Stimulated activated CD8-positive, alpha-beta memory T cell treated with anti-CD3 and anti-CD28 coated beads, Interleukin-7, amount 100 ng/mL, for 48 hours (primary cell): ENCODE results near the gene ACVR1B.
A peak's percentile ranks its signal among the peaks of the same experiment; 100 is the strongest.

Experiments used
- DNase-seq, 2 donors: peaks; one replicate each; pipeline ENCODE4 v3.0.0-alpha.2; 2020; ENCODE audit warnings: low read depth in 1 of 2; ENCODE audit errors: extremely low read depth in 1 of 2

ACVR1B gene

GRCh38 chr12:52020539-52021336, 69.2 kb downstream of the ACVR1B start:
- DNase-seq = peak in 1 of 2 donors; percentile 54

GRCh38 chr12:52022841-52023181, 71.3 kb downstream of the ACVR1B start:
- no peak for DNase-seq

GRCh38 chr12:52023182-52023975, 71.9 kb downstream of the ACVR1B start:
- peak; percentile 84 to 91 for DNase-seq

GRCh38 chr12:52023976-52024688, 72.6 kb downstream of the ACVR1B start:
- peak in 1 of 2 donors; percentile 59 for DNase-seq

- peak in 1 of 2 donors; percentile 68 for DNase-seq
Observed at GRCh38 chr12:52024845-52025230, 73.3 kb downstream of the ACVR1B start.

DNA sequence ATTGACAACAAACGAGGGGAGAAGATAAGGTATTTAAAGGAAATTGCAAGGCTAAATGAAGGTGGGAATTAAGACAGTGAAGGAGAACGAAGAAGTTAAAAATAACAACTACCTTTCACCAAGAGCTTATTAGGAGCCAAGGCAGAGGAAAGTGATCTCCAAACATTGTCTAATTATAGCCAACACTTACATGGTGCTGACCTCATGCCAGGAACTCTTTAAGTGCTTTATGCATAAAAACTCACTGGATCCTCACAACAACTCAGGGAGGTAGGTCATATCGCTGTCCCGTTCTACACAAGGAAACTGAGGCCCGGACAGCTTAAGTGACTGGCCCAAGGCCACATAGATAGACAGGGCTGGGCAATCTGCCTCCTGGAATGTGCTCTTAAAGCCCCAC, 74.8 kb downstream of the ACVR1B start:
- no peak for DNase-seq

DNA sequence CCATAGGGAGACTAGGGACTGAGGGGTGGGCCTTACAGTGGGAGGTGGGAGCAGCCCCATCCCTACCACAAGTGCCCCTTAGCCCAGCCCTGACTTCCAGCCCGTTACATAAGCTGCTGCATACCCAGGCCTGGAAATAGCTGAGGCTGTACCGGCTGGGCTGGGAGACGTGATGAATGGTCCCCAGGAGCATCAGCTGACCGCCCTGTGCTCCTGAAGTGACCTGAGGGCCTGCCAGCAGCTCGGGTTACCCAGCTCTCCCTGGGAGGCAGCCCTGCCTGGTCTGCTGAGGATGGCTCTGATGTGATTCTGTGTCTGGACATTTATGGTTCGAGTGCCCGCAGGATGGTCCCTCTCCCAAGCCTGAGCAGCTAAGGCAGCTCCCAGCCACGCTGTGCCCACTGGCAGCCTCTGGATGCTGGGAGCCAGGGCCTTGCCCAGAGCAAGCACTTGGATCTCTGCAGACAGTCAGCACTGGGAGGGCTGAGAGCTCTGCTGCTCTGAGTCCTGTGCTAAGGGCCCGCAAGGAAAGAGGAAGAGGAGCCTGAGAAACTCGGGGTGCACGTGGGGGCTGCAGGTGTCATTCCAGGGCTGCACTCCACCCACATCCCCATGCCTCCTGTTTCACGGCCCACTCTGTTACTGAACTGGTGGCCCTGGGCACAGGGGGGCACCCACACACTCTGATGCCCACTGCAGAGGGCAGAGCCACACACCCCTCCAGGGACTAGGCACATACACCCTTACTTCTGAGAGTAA, 75.8 kb downstream of the ACVR1B start:
- no peak for DNase-seq

- no peak for DNase-seq
Observed at GRCh38 chr12:52029685-52030084, 78.2 kb downstream of the ACVR1B start.

DNA sequence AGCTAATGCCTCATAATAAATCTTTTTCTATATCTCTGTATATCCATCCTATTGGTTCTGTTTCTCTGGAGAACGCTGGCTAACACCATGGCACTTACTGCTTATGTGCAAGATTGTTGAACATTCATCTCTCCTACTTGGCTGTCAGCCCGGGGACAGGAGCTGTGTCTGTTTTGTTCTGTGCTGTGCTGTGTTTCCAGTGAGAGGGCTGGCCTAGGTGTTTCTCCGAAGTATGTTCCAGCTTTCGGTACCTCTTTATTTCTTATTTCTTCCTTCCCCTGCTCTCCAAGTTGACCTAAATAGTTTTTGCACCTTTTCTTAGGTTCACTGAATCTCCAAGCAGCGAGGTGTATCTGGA, 80.9 kb downstream of the ACVR1B start:
- DNase-seq = no peak

DNA sequence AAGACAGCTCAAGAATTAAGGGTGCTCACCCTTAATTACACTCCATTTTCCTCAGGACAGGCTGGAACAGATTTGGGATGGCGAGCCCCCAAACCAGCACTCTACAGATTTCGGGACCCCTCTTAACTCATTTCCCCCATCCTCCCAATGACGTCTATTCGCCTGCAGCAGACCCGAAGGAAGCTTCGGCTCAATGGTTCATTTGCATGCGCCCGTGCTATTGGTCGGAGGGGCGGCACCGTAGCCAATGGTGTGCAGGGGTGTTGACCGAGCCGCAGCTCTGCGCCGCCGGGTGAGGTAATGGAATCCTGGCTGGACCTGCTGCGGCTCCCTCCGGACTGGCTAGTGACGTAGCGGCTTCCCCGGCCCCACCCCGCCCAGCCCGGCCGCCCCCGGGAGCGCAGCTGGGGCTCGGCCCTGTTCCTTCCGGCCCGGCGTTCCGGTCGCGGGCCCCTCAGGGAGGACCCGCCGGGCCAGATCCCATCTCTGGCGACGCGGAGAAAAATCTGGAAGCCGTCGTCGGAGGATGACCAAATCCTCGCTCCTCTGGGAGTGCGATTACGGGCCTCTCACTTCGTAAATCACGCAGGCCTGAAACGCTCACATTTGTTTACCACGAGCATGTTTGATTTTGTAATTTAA, 81.4 kb downstream of the ACVR1B start:
- DNase-seq = peak; percentile 88 to 94

DNA sequence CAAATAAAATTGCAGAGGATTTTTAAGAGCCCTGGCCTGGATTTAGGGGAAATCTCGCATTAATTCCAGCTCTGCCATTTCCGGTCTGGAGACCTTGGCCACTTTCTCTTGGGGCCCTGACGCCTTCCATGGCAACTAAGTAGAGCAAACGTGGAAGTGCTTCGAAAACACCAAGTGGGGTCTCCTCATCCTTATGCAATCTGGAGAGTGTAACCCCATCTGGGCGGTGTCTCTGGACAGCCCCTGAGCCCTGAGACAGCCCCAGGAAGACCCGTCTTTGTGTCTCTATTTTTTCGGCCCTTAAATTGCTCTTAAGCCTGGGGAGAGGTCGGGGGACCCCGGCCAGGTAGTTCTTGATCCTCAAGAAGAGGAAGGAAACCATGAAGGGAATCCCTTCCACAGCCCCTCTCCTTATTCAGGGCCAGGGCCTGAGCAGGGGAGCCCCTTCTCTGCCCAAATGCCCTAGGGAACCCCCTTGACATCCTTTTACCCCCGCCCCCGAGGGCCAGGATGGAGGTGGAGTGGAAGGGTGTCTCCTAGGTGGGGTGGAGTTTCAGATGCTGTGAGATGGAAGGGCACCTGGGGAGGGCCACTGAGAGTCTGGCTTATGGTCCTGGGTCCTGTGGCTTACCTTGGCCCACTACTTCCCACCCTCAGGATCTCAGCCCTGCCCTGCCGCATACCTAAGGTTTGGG, 82.1 kb downstream of the ACVR1B start:
- no peak for DNase-seq

GRCh38 chr12:52035190-52035589, 83.7 kb downstream of the ACVR1B start:
- no peak for DNase-seq

DNA sequence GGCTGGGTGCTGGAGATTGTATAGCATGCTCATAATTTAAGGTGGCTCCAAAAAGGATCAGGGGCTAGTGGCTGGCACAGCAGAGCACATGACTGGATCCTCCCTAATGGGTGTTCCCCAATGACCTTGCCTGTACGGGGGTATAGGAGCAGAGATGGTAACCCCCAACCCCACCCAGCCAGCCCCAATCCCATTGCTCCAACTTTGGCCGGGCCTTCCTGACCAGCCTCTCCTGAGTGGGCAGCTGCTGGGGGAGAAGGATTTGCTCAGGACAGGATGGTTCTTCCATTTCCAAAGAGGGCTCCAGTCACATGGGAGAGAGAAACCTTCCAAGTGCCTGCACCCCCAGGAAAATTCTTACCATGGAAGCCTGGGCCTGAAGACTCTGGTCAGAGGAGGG, 84.4 kb downstream of the ACVR1B start:
- DNase-seq = no peak

DNA sequence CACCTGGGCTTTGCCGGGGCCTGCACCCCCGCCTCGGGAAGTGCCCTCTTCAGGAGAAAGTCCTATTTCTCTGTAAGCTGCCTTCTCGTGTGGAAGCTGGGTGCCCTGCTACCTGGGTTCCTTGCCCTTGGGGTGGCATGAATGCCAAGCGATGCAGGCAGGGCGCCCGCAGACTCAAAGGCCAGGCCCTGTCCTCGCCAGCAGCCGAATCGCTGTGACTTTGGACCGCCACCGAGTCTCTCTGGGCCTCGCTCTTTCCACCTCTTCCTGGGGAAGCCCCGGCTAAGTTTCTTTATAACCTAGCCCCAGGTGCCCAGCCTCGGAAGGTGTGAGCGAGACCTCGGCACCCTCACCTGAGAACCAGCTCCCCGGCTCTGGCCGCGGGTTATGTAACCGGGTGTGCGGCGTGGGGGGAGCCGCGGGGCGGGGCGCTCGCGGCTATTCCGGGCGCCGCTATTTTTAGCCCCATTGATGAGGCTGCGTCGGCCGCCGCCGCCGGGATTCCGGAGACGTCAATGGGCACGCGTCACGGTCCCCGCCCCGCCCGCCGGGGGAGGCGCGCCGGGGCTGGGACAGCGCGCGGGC, 85.2 kb downstream of the ACVR1B start:
- peak; percentile 48 to 59 for DNase-seq

GRCh38 chr12:52037248-52037861, 85.9 kb downstream of the ACVR1B start:
- no peak for DNase-seq

DNA sequence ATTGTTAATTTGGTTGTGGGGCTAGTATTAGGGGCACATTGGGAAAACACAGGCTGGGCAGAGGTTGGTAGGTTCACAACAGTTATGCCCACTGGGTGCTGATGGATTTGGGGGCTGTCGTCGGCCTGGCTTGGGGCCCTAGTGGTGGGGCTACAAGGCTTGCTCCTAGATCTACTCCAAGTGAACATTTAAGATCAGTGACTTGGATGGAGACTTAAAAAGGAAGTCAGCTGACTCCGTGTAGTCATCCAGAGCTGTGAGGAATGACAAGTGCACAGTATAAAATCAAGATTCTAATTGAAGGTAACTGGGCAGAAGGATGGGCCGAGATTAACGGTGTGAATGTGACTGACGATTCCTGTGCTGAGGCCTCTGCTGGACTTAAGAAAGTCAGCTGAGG, 86.9 kb downstream of the ACVR1B start:
- DNase-seq = no peak

DNA sequence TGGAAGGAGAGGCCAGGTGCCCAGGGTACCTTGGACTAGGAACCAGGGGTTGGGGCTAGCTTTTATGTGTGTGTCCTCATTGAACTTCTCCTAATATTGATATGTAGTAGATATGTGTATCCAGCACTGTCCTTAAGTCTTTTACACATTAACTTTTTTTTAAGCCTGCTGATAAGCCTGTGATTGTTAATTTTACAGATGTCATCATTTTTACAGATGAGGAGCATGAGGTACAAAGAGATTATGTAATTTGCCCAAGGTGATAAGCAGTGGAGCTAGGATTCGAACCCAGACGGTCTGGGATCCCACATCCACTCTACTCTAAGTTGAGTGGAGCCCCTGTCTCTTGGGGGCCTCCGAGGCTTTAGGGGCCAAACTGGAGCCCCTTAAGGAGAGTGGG, 89.5 kb downstream of the ACVR1B start:
- DNase-seq = no peak

DNA sequence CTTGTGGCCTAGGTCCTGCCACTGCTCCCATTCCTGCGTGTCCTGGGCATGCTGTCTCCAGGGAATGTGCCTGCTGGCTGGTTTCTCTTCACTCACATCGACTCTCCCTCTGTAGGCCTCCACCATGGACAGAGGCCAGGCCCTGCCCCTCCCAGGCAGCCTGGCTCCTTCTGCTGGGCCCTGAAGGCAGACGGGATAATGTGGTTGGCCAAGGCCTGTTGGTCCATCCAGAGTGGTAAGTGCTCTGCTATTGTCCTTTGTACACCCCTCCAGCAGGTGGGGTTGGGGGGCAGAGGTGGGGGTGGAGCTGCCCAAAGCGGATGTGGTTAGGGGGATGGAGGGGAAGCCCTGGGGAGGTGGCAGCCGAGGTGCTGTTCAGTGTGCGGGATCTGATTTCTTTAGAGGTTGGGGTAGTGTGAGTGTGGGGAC, 90.2 kb downstream of the ACVR1B start:
- no peak for DNase-seq
